ENCODE data around the gene RRP12. TPM values are rescaled to one million over a fixed set of nuclear protein-coding genes. Genes with fewer than 3 reads are reported as not detected.

Gene RRP12
- total and polyA plus RNA-seq, 2 donors (not counting 3 experiments of a cell fraction or from before 2014, with no cell fraction given) = 13.6 to 35.8 TPM

- dilution Hi-C loops (cut with MboI; ENCODE audit: extremely low pct_ligation_motif_present, low sequenced_read_pairs) = no loop called here
- Histone ChIP-seq H3K79me2 (ENCODE audit: control insufficient read depth, insufficient read depth, low read length) (peaks cover 12% of the 10 kb centered on the region), H3K27ac (ENCODE audit: insufficient read depth, low read depth, low read length) (no peak overlapping the region), H3K36me3 (ENCODE audit: control insufficient read depth in 2 of 2, extremely low read depth in 1 of 2, insufficient read depth in 2 of 2, low read length in 2 of 2) (peaks cover 18 to 31% of the 10 kb centered on the region in 2 experiments), H2AFZ (ENCODE audit: low read depth, low read length) (no peak overlapping the region), H3K4me2 (ENCODE audit: insufficient read depth, low read length) (no peak overlapping the region), H3K27me3 (ENCODE audit: control insufficient read depth in 2 of 2, insufficient read depth in 2 of 2, low read length in 2 of 2) (no peaks in the 10 kb centered on the region), H3K4me3 (replicated peaks in 1 of 3; ENCODE audit: insufficient read depth in 1 of 3, low read depth in 1 of 3, low read length in 3 of 3) (no peak overlapping the region), H3K9me1 (replicated peaks; ENCODE audit: control insufficient read depth, extremely low read depth, insufficient read depth, low read length) (no peaks in the 10 kb centered on the region), H3K9ac (replicated peaks; ENCODE audit: extremely low read depth, insufficient read depth, low read length) (no peak overlapping the region), H3K9me3 (replicated peaks; ENCODE audit: control insufficient read depth, insufficient read depth, low read length) (no peaks in the 10 kb centered on the region), H3K4me1 (ENCODE audit: control insufficient read depth, extremely low read depth, insufficient read depth, low read length) (no peaks in the 10 kb centered on the region), H4K20me1 (replicated peaks; ENCODE audit: control insufficient read depth, extremely low read depth, insufficient read depth, low read length) (no peaks in the 10 kb centered on the region)
- no peak for DNase-seq (ENCODE audit: low read depth, low spot score)
- ChIA-PET CTCF (interaction anchor here (1.0 to 1.5 kb wide), 5 partner anchors 25 to 179 kb away, joined by 3 to 11 read pairs (median 3); no protein-coding TSS in a partner anchor), POLR2A (no interaction called here)
- TF ChIP-seq JUN (IDR thresholded peaks at IDR 0.05; ENCODE audit: borderline replicate concordance, insufficient read depth, insufficient read length, low read depth) = no peak
- TF ChIP-seq POLR2A (IDR thresholded peaks at IDR 0.05; ENCODE audit: low read depth, low read length) = no peak
- TF ChIP-seq POLR2AphosphoS5 (IDR thresholded peaks at IDR 0.05; ENCODE audit: insufficient read depth, low read depth, low read length) = peak; percentile 37
- no peak for TF ChIP-seq MYC (IDR thresholded peaks at IDR 0.05; ENCODE audit: low read depth, low read length)
- no TSS peak for BruUV-seq (replicated peaks)
- FAIRE-seq = no peak
- intact Hi-C loops (cut with micrococcal nuclease) = no loop called here
Observed at GRCh38 chr10:97434557-97434956, 33.4 kb upstream of the RRP12 start.

DNA sequence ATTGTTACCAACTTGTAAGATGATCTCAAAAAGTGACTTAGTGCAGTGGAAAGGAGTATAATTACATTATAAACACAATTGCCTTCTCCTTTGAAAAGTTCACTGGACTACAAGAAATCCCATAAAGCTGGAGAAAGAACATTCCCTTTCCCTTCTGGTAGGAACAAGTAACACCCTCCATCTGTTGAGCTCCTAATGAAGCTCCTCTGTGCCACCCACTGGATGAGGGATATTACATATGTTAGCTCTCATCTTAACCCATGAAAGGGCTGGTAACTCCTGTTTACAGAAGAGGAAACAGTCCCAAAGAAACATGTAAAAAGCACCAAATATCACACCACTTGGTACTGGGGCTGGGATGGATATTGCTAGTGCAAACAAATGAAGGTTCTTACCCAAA, 32.9 kb upstream of the RRP12 start:
- dilution Hi-C loops (cut with MboI; ENCODE audit: extremely low pct_ligation_motif_present, low sequenced_read_pairs) (no loop called here), intact Hi-C loops (cut with micrococcal nuclease) (no loop called here)
- Histone ChIP-seq H3K36me3 (ENCODE audit: control insufficient read depth in 2 of 2, extremely low read depth in 1 of 2, insufficient read depth in 2 of 2, low read length in 2 of 2) (peaks cover 21 to 29% of the 10 kb centered on the region in 2 experiments), H3K9ac (replicated peaks; ENCODE audit: extremely low read depth, insufficient read depth, low read length) (no peak overlapping the region), H3K9me1 (replicated peaks; ENCODE audit: control insufficient read depth, extremely low read depth, insufficient read depth, low read length) (no peaks in the 10 kb centered on the region), H3K79me2 (ENCODE audit: control insufficient read depth, insufficient read depth, low read length) (peaks cover 16% of the 10 kb centered on the region), H4K20me1 (replicated peaks; ENCODE audit: control insufficient read depth, extremely low read depth, insufficient read depth, low read length) (no peaks in the 10 kb centered on the region), H3K4me2 (ENCODE audit: insufficient read depth, low read length) (no peak overlapping the region), H3K27ac (ENCODE audit: insufficient read depth, low read depth, low read length) (no peak overlapping the region), H3K27me3 (ENCODE audit: control insufficient read depth in 2 of 2, insufficient read depth in 2 of 2, low read length in 2 of 2) (no peaks in the 10 kb centered on the region), H2AFZ (ENCODE audit: low read depth, low read length) (no peak overlapping the region), H3K4me3 (replicated peaks in 1 of 3; ENCODE audit: insufficient read depth in 1 of 3, low read depth in 1 of 3, low read length in 3 of 3) (no peak overlapping the region), H3K4me1 (ENCODE audit: control insufficient read depth, extremely low read depth, insufficient read depth, low read length) (no peaks in the 10 kb centered on the region), H3K9me3 (replicated peaks; ENCODE audit: control insufficient read depth, insufficient read depth, low read length) (no peaks in the 10 kb centered on the region)
- CTCF ChIA-PET = interaction anchor here (0.6 to 1.5 kb wide), 6 partner anchors 24 to 179 kb away, joined by 3 to 11 read pairs (median 3); no protein-coding TSS in a partner anchor
- no TSS peak for BruUV-seq (replicated peaks)
- no peak for FAIRE-seq
- TF ChIP-seq FOS (IDR thresholded peaks at IDR 0.05; ENCODE audit: borderline replicate concordance, insufficient read depth, low read length) = no peak
- no peak for TF ChIP-seq JUN (IDR thresholded peaks at IDR 0.05; ENCODE audit: borderline replicate concordance, insufficient read depth, insufficient read length, low read depth)
- TF ChIP-seq CTCF (IDR thresholded peaks at IDR 0.05; ENCODE audit: extremely low read depth in 1 of 2, insufficient read depth in 1 of 2, low read depth in 1 of 2, low read length in 2 of 2) = no peak
- no peak for TF ChIP-seq POLR2AphosphoS5 (IDR thresholded peaks at IDR 0.05; ENCODE audit: insufficient read depth, low read depth, low read length)
- no peak for TF ChIP-seq MYC (IDR thresholded peaks at IDR 0.05; ENCODE audit: low read depth, low read length)
- TF ChIP-seq, protein P1, sequence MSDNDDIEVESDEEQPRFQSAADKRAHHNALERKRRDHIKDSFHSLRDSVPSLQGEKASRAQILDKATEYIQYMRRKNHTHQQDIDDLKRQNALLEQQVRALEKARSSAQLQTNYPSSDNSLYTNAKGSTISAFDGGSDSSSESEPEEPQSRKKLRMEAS (IDR thresholded peaks at IDR 0.05; ENCODE audit: insufficient read depth, insufficient read length) = no peak
- no peak for TF ChIP-seq POLR2A (IDR thresholded peaks at IDR 0.05; ENCODE audit: low read depth, low read length)
- no peak for TF ChIP-seq EZH2 (IDR thresholded peaks at IDR 0.05; ENCODE audit: borderline replicate concordance, low read depth, low read length, severe bottlenecking)
- no peak for TF ChIP-seq GATA2 (IDR thresholded peaks at IDR 0.05; ENCODE audit: insufficient read depth, insufficient read length, low read depth, low read length)
- no peak for DNase-seq (ENCODE audit: low read depth, low spot score)
- POLR2A ChIA-PET = no interaction called here

Measured in endothelial cell of umbilical vein (primary cell).